HPDE6-E6E7 (cell line): ENCODE measurements around the gene VPS8.

ENCODE experiments used
- DNase-seq: peaks from one replicate; pipeline ENCODE4 v3.0.0; 2011; ENCODE audit warnings: missing footprints; ENCODE audit errors: extremely low spot score

VPS8 gene, protein sequence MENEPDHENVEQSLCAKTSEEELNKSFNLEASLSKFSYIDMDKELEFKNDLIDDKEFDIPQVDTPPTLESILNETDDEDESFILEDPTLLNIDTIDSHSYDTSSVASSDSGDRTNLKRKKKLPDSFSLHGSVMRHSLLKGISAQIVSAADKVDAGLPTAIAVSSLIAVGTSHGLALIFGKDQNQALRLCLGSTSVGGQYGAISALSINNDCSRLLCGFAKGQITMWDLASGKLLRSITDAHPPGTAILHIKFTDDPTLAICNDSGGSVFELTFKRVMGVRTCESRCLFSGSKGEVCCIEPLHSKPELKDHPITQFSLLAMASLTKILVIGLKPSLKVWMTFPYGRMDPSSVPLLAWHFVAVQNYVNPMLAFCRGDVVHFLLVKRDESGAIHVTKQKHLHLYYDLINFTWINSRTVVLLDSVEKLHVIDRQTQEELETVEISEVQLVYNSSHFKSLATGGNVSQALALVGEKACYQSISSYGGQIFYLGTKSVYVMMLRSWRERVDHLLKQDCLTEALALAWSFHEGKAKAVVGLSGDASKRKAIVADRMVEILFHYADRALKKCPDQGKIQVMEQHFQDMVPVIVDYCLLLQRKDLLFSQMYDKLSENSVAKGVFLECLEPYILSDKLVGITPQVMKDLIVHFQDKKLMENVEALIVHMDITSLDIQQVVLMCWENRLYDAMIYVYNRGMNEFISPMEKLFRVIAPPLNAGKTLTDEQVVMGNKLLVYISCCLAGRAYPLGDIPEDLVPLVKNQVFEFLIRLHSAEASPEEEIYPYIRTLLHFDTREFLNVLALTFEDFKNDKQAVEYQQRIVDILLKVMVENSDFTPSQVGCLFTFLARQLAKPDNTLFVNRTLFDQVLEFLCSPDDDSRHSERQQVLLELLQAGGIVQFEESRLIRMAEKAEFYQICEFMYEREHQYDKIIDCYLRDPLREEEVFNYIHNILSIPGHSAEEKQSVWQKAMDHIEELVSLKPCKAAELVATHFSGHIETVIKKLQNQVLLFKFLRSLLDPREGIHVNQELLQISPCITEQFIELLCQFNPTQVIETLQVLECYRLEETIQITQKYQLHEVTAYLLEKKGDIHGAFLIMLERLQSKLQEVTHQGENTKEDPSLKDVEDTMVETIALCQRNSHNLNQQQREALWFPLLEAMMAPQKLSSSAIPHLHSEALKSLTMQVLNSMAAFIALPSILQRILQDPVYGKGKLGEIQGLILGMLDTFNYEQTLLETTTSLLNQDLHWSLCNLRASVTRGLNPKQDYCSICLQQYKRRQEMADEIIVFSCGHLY (N-terminal part only)

DNA sequence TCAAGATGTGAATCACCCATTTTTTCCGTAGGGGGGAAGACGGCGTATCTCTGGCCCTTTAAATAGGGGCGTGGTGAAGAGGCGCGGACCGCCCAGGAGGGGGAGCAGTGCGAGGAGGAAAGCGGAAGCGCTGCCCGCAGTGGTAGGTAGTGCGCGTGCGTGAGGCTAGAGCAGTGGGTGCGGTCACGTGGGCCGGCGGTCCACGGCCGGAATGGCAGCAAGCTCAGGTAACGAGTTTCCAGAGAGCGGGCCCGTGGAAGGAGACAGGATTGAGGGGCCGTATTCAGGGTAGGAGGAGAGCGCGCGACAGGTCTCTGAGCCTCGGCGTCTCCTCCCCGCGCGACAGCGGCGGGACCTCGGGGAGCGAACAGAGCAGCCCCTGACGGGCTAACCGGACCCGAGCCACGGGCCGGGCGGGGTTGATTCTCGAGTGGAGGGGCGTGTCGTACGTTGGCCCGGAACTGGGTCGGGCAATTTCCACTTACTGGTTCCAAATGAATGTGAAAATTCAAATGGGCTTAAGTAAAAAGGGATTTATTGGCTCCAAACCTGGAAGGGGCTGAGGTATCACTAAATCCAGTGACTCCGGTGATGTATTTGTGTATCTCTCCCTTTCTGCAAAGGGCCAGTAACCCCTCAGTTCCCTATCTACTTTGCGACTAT, at the start of gene VPS8:
VPS8 (plus strand) TSS at position 168 of the 663 bp plus-strand sequence. CDS start 12,467 bp downstream, outside the sequence.
- peak; percentile 90 for DNase-seq

DNA sequence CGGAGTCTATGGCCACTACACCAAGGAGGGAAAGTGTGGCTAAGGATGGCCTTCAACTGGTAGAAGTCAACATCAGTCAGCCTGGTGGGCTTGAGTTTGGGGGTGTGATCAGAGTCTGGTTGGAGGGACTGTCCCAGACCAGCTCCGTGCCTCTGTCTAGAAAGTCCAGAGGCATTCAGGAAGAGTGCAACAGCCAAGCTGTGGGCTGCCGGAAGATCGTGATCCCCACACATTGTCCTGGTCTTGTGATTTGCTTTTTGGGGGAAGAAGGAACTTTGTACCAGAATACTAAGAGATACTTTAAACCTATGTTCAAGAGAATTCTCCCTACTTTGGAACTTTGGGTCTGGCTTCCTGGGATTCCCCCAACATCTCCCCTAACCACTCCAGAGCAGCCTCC, 47.8 kb upstream of the VPS8 start:
- no peak for DNase-seq

DNA sequence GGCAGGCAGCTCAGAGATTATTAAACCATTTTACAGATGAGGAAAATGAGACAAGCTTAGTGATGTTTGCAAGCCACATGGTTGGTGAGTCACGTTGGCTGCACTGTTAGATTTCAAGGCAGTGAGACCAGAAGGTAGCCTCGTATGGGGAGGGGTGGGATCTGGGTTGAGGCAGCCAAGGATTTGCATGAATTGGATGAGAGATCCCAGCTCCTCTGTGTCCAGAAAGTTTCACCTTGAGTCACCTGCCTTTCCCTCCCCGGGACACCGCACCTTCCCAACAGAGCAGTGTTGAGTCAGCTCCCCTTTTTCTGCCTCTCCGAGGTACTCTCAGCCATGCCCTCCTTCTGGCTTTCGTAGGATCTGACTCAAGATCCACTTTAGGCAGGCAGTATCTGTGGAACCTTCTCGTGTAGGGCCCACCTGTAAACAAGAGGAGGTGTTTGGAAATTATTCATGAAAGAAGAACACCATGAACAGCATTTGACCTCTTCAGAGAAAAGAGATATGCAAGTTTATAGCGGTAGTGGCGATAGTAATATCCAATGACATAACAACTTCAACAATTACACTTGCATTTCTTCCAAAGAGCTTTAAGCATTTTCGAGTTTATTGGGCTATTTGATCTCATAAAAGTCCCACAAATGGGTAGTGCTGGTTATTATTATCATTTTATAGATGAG, 46.8 kb upstream of the VPS8 start:
- peak; percentile 92 for DNase-seq

DNA sequence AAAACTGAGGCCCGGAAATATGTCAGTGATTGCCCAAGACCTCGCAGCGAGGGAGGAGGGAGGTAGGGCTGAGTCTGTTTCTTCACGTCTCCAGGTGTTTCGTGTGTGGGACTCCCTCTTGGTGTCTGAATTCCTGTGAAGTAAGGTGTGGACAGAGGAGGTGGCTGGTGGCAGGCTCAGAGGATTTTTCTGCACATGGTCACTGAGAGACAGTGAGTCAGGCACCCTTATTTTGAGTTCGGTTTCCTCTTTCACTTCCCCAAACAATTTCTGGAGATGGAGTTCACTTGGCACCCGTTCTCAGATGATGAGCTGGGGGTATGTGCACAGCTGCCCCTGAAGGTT, 46.3 kb upstream of the VPS8 start:
- DNase-seq = peak; percentile 68

DNA sequence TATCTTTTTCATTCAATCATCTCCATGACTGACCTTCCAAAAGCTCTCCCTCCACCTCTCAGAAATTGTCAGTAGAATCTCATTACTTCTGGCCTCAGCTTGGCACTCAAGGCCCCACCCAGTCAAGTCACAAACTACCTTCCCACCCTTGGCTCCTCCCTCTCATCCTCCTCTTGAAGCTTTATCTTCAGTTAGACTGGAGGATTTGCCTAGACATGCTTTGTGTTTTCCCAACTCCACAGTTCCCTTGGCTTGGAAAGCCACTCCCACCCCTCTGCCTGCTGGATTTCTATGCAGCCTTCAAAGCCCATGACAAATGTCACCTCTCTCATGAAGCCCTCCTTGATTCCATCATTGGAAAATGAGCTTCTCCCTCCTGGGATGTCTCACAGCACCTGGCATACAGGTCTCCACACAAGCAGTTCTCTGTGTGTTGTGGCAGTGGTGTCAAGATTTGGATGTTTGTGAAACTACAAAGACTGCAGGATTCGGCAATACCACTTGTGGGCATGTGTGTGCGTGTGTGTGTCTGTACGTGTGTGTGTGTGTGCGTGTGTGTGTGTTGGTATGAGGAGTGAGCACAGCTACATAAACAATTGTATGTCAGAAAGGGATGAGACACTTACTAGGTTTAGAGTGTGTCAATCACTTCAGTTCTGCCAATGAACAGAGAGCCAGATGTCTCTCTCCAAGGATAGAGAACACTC, 45.3 kb upstream of the VPS8 start:
- peak; percentile 54 for DNase-seq

DNA sequence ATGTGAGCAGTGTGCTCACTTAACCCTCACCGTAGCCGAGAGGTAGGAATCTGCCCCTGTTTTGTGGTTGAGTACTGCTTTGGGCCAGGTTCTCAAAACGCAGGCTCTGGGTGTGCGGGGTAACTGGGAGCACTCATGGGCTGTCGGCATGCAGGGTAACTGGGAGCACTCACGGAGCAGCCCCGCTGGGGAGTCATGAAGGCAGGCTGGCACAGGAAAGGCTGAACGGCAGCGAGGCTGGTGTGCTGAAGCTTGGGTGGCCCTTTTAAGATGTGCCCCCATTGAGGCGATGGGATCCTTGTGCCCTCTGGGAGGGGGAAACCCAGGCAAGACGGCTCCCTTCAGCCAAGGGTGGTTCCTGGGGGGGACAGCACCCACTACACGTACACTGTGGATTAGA, 44.6 kb upstream of the VPS8 start:
- DNase-seq = no peak

DNA sequence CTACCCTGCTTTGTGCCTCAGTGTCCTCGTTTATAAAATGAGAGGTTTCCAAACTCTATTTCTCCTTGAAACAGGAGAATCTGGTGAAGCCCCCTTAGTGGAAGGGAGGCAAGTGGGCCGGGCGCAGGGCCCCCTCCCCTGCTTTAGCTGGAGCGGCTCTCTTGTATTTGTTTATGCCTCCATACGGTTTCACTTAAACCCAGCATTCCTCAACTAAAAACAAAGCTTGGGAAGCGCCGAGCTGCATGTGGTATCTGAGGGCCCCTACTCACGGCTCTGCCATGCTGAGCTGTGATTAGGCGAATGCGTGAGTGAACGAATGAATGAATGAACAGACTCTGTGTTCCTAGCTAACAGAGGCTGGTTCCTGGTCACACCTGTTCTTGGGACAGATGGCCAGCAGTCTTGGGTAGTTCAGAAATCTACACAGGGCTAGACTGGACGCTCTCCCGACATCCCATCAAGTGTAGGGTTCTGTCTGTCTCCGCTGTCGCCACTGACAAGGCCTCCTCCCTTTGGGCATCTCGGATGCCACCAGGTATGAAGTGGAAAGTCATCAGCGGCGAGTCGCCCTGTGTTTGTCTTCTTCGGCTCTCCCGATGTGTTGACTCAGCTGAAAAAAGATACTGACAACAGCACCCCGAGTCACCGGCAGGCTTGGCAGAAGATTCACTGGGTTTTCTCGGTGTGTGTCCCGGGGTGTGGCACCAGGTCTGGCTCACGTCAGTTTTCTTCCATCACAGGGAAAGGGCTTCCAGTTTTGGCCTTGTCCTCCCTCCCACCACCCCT, 42.4 kb upstream of the VPS8 start:
- no peak for DNase-seq

DNA sequence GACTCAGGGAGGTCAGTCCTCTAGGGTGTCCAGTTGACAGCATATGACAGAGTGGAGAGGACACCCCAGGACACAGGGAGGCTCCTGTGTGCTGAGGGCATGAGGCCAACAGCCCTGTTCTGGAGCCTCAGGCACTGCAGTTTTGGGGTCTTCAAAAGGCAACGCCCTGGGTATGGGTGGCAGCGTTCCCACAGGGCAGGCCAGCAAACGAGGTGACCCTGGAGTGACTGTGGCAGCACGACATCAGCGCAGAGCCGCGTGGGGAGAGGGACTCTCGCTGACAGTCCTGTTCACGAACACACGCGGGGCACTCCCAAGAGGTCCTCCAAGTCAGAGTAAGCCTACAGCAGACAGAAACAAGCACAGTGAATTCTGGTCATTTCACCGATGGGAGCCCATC, 41.4 kb upstream of the VPS8 start:
- DNase-seq = no peak

DNA sequence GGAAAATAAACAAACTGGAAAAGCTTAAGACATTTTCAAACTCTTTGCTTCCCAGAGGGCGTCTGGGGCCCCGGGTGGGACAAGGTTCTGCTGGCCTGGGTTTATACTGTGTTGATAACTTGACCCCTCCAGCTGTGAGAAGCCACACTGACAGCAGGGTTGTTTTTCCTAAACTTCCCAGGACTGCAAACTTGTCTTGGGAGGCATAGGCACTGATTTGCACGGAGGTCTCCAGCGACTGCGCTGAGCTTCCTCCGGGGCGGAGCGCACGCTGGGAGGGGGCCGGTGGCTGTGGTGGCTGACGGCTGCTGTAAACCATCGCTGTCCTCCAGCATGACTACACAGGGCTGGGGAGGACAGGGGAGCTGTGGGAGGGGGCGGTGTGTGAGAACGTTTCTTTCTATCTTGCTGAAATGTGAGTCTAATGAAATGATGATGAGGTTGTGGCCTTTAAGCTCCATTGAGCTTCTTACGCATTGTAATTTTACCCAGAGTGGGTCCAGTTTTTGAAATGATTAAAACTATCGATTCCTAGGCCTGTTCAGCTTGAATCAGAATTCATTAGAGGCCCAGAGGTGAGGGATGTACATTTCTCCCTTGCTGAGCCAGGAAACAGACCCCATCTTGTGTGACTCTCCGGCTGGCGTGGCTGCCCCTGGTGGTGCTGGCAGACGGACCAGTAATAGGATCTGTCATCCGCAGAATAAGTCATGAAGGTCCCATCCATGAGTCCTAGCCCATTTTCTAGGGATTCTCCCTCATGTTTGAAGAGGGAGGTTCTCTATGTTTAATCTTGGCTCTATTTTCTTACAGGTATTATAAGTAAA, 40.5 kb upstream of the VPS8 start:
- DNase-seq = no peak

DNA sequence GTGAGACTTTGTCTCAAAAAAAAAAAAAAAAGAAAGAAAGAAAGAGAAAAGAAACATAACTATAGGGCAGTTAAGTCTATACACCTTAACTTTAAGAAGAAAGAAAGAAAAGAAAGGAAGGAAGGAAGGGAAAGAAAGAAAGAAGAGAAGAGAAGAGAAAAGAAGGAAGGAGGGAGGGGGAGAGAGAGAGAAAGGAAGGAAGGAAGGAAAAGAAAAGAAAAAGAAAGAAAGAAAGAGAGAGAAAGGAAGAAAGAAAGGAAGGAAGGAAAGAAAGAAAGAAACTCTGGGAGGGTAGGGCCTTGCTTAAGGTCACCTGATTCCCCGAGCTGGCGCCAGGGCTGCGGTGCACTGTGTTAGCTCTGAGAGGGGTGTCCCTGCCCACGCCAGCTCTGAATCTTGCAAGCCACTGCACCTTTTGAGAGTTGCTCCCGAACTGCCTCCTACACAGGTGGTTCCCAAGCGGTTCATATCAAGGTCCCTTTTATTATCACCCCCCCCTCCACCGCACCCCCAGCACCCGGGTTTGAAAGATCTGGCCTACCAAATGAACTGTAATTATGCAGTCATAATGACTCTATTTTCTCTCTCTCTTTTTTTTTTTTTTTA, 39.2 kb upstream of the VPS8 start:
- no peak for DNase-seq

DNA sequence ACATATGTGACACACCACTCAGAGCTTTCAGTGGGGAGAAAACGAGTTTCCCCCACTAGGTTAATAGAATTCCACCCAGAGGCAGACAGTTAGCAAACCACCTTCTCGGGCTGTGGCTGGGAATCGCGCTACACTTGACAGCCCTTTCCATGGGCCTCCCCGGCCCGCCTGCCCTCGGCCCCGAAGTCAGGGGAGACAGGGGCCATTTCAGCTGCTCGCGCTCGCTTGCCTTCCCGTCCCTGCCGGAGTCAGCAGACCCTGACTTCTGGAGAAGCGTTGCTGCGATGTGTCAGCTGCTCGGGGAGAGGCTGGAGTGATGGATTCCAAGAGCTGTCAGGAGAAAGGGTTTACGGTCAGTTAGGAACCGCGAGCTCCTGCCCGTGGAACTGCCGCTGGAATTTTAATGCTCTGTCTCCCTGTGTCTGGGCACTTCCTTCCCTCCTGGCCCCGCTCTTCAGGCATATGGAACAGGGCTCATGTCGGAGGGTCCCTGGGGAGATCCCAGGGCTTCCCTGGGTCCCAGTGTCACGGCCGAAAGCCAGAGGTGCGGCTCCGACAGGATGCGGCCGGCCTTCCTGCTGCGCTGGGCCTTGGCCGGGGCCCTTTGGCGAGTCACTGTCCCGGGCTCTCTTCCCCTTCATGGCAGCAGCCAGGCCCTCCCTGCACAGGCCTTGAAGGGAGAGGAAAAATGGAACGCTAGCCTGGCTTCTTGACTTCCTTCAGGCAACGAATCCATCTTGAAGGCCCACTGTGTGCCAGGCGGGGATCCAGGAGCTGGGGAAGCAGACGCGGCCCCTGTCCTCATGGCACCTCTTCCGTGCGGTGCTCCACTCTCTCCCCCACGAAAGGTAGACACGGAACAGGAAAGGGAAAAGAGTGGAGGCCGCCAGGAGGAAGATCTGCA, 38.4 kb upstream of the VPS8 start:
- no peak for DNase-seq

DNA sequence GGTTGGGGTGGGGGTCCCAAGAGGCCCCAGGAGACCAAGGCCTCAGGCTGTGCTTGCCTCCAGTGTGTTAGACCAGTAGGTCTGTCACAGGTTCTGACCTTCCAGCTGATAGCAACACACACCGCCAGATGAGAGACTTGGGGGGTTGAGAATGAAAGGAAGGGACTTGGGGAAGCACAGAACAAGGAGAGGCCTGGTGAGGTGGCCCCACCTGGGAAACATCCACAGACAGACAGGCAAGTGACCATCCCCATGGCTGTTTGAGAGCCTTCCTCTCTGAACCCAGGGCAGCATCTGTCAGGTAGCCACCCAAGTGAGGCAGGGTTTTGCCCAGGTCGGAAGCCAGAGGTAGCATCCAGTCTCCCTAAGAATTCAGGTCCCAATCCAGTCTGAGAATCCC, 35.0 kb upstream of the VPS8 start:
- DNase-seq = no peak

DNA sequence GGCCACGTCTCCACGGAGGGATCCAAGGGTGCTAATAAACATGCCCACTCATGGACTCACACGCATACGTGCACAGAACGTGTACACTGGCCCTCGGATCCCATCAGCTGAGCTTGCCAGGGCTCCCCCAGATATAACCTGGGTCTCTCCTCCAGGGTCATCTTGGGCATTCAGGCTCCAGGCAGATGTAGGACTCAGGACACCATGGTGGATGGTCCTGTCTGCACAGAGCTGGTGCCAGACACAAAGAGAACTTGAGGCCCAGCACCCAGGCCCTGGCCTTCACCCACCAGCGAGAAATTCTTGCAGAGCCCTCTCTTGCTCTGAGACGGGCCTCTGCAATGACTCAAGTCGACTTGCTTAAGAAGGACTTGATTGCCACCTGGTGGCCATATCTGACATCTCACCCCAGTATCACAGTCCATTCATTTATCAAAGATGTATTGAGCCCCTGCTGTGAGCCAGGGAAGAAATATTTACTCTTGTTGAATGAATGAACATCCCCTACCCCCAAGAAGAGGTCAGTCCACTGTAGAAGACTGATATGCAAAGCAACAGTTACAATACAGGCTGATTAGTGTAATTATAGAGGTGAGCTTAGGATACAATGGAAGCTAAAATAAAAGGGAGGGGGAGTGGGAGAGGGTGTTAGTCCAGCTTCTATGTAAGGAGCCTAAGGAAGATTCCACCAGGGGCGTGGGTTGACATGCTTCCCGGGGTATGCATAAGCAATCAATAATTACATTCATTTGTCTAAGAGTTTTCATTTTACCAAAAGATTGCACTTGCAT, 34.2 kb upstream of the VPS8 start:
- DNase-seq = peak; percentile 90

DNA sequence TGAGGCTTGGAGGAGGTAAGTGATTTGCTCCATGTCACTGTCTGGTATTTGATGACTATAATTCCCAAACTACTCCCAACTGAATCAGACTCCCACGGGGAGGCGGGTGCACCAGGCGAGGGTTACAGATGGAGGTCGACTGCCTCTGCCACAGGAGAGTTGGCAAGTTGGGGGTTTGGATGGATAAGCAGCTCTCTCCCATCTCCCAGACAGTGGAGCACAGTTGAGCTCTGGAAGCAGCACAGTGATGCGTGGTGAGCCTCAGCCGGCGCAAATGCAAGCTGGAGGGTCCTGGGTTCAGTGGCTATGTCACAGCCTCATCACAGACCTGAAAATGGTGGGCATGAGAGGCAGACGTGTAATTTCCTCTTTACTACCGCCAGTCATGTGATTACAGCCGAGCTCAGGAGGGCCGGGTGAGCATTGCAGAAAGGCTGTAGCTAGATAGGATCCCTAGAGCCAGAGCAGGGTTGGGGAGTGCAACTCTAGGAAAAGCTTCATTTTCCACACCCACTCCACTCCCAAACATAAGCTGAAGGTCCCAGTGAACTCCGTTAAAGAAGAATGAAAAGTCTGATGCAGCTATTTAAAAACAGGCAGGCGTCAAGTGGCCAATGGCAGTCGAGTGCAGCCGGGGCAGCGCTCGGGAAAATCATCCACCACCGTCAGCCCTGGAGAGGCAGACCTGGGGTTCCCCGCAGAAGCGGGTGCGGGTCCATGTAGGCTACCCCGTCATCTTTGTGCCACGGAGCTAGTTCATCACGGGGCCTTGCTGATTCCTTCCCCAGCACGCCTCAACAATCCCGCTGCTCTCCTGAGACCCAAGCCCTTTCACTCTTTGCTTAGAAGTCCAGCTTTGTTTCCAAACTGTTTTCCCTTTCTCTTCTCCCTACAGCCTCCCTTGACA, 33.3 kb upstream of the VPS8 start:
- DNase-seq = no peak

DNA sequence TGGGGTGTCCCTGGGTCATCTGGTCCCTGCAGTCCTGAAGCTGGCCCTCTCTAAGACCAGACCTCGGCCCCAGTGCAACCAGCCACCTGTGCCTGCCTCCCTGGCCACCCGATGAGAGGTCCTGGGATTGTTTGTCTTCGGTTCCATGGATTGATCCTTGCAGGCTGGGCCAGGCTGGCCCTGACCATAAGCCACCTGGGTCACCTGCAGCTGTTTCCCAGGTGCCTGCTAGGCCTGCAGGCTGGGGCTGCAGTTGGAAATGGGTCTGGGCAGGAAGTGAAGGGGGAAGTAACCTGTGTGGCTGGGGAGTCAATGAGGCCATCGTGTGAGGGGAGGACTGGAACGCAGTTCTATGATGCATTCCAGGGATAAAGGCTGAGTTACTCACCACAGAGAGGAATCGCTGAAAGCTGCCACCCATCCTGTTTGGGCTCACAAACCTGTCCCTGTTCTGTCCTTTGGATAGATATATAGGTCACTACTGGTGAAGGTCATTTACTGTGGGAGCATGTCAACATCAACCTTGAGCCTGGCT, 30.9 kb upstream of the VPS8 start:
- no peak for DNase-seq
